Astrocyte of the spinal cord (primary cell): ENCODE measurements around the gene CHKA.

ENCODE experiments used
- DNase-seq: peaks from one replicate; pipeline ENCODE4 v3.0.0; 2011; ENCODE audit warnings: low read depth, low spot score
- H3K4me3 ChIP-seq: 2 replicates; pipeline ENCODE4 v1.5.1; 2011; ENCODE audit warnings: low read depth, mild to moderate bottlenecking, low read length, moderate library complexity
- in situ Hi-C: cut with HindIII; loops from 2 replicates; pipeline ENCODE4 v1.10.0; 2017; ENCODE audit warnings: low sequenced_read_pairs
- TF ChIP-seq, protein P1 (sequence below): IDR thresholded peaks from 2 replicates; pipeline ENCODE4 v1.5.1; 2012; ENCODE audit warnings: low read depth, mild to moderate bottlenecking, low read length, inconsistent platforms

The CHKA gene

GRCh38 chr11:68065841-68066240 lies 55.3 kb downstream of the CHKA start:
- H3K4me3 ChIP-seq: no peak overlapping the region
- TF ChIP-seq, protein P1, sequence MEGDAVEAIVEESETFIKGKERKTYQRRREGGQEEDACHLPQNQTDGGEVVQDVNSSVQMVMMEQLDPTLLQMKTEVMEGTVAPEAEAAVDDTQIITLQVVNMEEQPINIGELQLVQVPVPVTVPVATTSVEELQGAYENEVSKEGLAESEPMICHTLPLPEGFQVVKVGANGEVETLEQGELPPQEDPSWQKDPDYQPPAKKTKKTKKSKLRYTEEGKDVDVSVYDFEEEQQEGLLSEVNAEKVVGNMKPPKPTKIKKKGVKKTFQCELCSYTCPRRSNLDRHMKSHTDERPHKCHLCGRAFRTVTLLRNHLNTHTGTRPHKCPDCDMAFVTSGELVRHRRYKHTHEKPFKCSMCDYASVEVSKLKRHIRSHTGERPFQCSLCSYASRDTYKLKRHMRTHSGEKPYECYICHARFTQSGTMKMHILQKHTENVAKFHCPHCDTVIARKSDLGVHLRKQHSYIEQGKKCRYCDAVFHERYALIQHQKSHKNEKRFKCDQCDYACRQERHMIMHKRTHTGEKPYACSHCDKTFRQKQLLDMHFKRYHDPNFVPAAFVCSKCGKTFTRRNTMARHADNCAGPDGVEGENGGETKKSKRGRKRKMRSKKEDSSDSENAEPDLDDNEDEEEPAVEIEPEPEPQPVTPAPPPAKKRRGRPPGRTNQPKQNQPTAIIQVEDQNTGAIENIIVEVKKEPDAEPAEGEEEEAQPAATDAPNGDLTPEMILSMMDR: no peak
- in situ Hi-C loops: no loop called here
- no peak for DNase-seq

DNA sequence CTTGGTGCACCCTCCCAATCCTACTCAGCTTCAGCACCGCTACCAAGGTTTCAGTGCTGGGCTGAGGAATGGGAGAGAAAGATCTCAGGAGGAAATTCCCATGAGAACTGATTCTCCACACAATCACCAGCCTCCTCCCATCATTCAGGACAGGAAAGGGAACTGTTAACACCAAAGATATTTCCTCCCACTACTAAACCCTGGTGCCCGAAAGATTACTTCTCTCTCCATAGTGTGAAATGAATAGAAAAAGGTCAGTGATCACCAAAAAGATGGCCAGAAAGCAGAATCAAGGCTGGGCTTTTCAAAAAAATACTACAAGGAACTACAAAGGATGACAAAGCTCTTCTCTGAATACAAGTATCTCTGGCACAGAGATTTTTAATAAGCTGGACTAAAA lies 56.3 kb downstream of the CHKA start:
- H3K4me3 ChIP-seq: no peak overlapping the region
- no peak for DNase-seq
- in situ Hi-C loops: no loop called here
- TF ChIP-seq, protein P1: no peak

- TF ChIP-seq, protein P1: no peak
- no peak overlapping the region for H3K4me3 ChIP-seq
- DNase-seq: no peak
- in situ Hi-C loops: no loop called here
Observed at GRCh38 chr11:68061508-68061907, 59.7 kb downstream of the CHKA start.

DNA sequence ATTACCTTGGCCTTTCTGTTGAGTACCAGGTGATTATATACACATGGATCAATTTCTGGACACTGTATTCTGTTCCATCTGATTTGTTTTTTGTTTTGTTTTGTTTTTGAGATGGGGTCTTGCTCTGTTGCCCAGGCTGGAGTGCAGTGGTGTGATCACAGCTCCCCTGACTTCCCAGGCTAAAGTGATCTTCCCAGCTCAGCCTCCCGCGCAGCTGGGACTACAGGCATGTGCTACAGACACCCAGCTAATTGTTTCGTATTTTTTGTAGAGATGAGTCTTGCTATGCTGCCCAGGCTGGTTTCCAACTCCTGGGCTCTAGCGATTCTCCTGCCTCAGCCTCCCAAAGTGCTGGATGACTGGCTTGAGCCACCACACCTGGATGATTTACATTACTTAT lies 63.4 kb downstream of the CHKA start:
- H3K4me3 ChIP-seq: no peak overlapping the region
- no peak for DNase-seq
- in situ Hi-C loops: no loop called here
- TF ChIP-seq, protein P1: no peak

DNA sequence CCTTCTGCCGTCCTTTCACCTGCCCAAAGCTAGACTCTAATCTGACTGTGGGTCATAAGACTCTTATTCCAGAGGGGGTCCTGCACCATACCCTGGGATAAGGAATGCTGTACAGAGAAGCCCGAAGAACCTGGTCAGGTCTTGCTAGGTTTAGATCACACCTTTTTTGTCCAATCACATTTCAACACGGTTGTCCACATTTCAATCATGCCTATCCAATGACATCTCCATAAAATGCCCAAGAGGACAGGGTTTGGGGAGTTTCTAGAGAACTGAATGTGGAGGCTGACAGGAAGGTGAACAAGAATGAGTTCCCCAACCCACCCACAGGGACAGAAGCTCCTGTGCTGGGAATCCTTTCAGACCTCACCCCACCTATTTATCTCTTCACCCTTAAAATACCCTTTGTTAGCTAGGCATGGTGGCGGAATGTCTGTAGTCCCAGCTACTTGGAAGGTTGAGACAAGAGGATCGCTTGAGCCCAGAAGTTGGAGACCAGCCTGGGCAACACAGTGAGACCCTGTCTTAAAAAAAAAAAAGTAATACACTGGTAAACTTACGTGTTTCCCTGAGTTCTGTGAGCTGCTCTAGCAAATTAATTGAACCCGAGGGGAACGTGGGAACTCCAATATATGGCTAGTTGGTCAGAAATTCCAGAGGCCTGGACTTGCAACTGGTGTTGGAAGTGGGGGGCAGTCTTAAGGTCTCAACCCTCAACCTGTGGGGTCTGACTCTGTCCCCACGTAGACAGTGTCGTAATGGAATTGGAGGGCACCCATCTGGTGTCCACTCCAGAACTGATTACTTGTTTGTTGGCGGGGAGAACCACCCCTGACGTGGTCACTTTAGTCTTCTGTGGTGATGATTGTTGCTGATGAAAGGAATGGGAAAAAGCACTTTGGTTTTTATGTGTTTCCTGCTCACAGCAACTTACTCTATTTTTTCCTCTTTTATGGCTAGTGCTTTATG lies 64.6 kb downstream of the CHKA start:
- no peak for DNase-seq
- in situ Hi-C loops: no loop called here
- no peak overlapping the region for H3K4me3 ChIP-seq
- TF ChIP-seq, protein P1: no peak

- no peak for DNase-seq
- in situ Hi-C loops: no loop called here
- TF ChIP-seq, protein P1: no peak
- H3K4me3 ChIP-seq: no peak overlapping the region
Observed at GRCh38 chr11:68053981-68054812, 67.0 kb downstream of the CHKA start.
